ENCODE data around the gene OLFM3.

The OLFM3 gene

DNA sequence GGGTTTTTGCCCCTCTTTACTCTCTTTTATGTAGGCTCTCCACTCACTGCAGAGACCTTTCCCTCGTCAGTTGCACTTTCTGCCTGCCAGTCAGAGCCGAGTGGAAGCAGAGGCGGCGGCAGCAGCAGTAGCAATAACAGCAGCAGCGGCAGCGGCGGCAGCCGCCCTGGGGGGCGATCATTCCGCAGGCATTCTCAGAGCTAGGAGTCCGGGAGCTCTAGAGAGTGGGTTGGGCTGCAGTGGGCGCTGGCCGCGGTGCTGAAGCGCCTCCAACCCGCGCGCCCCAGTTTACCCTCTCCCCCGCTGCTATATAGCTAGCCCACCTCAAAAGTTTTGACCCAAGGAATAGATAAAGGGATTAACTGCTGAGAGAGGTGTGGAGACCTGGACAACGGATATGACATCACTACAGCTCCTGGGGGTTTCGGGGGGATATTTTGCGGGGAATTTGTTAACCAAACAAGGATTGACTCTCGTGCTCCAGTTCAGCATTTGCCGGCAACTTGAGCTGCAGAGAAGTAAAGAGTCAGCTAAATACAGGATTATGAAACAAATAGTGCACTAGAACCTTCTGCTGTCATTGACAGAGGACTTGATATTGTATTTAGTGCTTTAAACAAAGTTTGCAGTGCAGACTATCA, at the start of gene OLFM3:
TSS of gene OLFM3 (minus strand) at position 102 of the 641 bp plus-strand sequence.
- no peak within 1 kb of the TSS for H3K4me3 ChIP-seq (ENCODE audit: low read depth, low read length)
- TF ChIP-seq, protein P1, sequence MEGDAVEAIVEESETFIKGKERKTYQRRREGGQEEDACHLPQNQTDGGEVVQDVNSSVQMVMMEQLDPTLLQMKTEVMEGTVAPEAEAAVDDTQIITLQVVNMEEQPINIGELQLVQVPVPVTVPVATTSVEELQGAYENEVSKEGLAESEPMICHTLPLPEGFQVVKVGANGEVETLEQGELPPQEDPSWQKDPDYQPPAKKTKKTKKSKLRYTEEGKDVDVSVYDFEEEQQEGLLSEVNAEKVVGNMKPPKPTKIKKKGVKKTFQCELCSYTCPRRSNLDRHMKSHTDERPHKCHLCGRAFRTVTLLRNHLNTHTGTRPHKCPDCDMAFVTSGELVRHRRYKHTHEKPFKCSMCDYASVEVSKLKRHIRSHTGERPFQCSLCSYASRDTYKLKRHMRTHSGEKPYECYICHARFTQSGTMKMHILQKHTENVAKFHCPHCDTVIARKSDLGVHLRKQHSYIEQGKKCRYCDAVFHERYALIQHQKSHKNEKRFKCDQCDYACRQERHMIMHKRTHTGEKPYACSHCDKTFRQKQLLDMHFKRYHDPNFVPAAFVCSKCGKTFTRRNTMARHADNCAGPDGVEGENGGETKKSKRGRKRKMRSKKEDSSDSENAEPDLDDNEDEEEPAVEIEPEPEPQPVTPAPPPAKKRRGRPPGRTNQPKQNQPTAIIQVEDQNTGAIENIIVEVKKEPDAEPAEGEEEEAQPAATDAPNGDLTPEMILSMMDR (IDR thresholded peaks at IDR 0.05; ENCODE audit: low read depth, low read length), result no peak

DNA sequence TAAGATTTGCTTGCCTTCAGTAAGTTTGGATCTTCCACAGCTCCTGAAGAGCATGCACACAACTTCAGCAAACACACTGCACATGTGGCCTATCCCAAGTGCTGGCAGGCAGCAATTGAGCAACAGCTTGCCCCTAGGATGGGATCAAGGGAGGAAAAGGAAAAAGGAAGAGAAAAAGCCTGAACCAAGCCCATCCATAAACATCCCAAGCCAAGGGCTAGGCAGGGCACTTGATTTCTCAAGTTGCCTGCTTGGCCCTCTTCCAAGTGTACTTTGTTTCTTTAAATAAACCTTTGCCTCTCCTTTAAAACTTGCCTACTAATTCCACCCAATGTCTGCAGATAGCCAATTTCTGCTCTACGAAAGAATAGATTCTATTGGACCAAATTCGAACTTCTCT, 49.0 kb upstream of the OLFM3 start:
- TF ChIP-seq, protein P1 (IDR thresholded peaks at IDR 0.05; ENCODE audit: low read depth, low read length), result no peak
- H3K4me3 ChIP-seq (ENCODE audit: low read depth, low read length), result no peak overlapping the region

DNA sequence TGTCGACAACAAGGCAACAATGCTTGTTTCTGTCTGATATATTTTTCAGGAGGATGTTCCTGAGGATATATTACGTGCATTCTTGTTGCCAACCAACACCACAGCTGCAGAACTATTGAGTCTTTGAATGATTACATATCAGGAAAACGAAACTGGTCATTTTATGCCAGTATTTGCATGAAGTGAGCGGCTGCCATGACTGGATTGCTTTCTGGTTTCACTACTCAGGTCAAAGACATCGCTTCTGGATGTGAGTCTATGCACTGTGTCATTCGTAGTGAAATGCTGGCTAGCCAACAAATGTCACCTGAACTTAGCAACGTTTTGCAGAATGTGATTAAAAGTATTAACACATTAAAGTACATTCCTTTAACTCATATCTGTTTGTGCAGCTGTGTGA, 35.8 kb upstream of the OLFM3 start:
- TF ChIP-seq, protein P1 (IDR thresholded peaks at IDR 0.05; ENCODE audit: low read depth, low read length), result no peak
- no peak overlapping the region for H3K4me3 ChIP-seq (ENCODE audit: low read depth, low read length)

DNA sequence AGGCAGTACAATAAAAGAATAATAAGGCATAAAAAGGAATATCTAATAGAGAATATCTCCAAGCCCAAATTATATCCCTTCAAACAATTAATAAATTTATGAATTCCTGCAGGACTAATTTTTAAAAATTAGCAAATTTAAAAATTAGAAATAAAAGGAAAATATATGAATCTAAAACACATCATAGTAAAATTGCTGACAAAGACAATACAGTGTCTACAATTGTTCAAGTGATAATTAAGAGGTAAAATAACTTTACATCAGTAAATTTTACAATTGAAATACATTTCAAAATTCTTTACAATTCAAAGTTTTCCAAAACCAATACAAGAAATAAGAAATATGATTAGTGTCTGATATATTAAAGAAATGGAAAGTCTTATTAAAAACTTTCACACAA, 22.8 kb upstream of the OLFM3 start:
- H3K4me3 ChIP-seq (ENCODE audit: low read depth, low read length), result no peak overlapping the region
- TF ChIP-seq, protein P1 (IDR thresholded peaks at IDR 0.05; ENCODE audit: low read depth, low read length), result no peak

DNA sequence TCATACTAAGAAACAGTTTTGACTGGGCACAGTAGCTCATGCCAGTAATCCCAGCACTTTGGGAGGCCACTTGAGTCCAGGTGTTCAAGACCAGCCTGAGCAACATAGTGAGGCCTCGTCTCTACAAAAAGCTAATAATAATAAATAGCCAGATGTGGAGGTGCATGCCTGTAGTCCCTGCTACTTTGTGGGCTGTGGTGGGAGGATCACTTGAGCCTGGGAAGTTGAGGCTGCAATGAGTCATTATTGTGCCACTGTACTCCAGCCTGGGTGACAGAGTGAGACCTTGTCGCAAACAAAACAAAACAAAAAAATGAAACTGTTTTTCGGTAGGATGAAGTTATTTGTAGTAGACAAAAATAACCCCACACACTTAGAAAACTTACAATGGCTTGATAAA, 19.0 kb upstream of the OLFM3 start:
- TF ChIP-seq, protein P1 (IDR thresholded peaks at IDR 0.05; ENCODE audit: low read depth, low read length), result no peak
- H3K4me3 ChIP-seq (ENCODE audit: low read depth, low read length), result no peak overlapping the region

DNA sequence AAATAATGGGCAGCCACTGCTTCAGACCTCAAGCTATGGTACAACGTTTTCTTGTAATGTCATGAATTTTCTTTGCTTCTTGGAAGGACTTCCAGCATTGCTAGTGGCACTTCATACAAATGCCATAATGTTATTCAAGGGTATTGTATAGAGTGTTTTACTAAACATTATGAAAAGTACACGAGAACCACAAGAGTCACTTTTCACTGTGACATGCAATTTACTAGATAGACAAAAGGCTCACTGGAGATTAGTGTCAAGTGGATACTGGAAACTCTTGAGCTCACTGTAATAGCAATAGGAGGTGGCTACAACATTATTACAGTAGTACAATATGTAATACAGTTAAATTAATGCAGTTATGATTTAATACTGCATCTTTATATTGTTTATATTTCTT, 5.3 kb upstream of the OLFM3 start:
- TF ChIP-seq, protein P1 (IDR thresholded peaks at IDR 0.05; ENCODE audit: low read depth, low read length), result no peak
- no peak overlapping the region for H3K4me3 ChIP-seq (ENCODE audit: low read depth, low read length)

DNA sequence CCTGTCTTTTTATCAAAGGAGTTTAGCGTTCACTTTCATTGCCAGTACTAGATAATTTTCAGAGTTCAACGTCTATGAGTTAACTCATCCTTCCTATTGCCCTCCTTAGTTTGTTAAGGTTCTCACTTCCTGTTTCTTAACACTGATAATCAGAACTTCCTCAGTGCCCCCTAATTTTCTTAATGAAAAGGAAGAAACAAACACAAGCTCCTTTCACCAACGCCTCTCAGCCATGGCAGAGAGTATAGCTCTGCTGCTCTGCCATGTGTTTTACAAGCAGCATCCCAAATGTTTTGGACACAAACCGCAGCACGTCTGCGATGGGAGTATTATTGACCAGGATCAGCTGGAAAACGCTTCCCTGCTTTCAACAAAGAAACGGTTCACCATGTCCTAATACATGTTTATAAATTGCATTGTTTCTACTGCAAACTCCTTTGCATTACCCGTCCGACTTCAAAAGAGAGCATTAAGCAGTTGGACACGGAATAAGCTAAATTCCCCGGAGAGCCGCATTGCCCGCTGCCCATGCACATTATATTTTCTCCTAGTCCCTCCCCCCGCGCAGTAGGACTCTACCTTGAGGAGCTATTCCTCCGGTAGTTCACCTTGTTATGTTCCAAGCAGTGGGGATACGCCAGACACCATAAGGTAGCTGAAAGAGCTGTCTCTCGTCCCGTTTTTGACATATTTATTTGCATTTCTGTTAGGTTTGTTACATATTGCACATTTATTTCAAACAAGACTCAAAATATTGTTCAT, 561 bp downstream of the OLFM3 start:
- TF ChIP-seq, protein P1 (IDR thresholded peaks at IDR 0.05; ENCODE audit: low read depth, low read length), result no peak
- H3K4me3 ChIP-seq (ENCODE audit: low read depth, low read length), result no peak overlapping the region

Measured in WI38 (cell line).